ENCODE results near the gene SUSD3.
"Not testable (repeated sequence)": the region's sequence is repeated elsewhere in the genome, so short reads cannot be mapped to it uniquely, and the experiment has no call there.

DNA sequence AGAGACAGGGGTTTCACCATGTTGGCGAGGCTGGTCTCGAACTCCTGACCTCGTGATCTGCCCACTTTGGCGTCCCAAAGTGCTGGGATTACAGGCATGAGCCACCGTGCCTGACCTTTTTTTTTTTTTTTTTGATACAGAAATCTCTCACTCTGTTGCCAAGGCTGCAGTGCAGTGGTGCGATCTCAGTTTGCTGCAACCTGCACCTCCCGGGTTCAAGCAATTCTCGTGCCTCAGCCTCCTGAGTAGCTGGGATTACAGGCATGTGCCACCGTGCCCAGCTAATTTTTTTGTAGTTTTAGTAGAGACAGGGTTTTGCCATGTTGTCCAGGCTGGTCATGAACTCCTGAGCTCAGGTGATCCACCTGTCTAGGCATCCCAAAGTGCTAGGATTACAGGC, 59.0 kb downstream of the SUSD3 start:
- TF ChIP-seq CTCF, POLR2A (IDR thresholded peaks at IDR 0.05): not testable (repeated sequence)
